HG03354 (cell line): ENCODE results near the gene DUOX1.
"Not testable (repeated sequence)": the region's sequence is repeated elsewhere in the genome, so short reads cannot be mapped to it uniquely, and the experiment has no call there.

Experiments used
- ATAC-seq: cut with Tn5 transposase; IDR thresholded peaks from one replicate; pipeline ENCODE4 v1.9.1; 2021; ENCODE audit warnings: mild to moderate bottlenecking; ENCODE audit not compliant: unreplicated experiment, poor library complexity, severe bottlenecking

Gene DUOX1

GRCh38 chr15:45129651-45130129, at the start of gene DUOX1, which contains the start of gene DUOXA1:
Gene DUOX1, plus strand, starts transcription at chr15:45129994. Its CDS starts 1,973 bp downstream, at chr15:45131967.
Gene DUOXA1, minus strand, starts transcription at chr15:45129879. Its CDS starts 6,865 bp downstream, at chr15:45123014.
- no peak for ATAC-seq

DNA sequence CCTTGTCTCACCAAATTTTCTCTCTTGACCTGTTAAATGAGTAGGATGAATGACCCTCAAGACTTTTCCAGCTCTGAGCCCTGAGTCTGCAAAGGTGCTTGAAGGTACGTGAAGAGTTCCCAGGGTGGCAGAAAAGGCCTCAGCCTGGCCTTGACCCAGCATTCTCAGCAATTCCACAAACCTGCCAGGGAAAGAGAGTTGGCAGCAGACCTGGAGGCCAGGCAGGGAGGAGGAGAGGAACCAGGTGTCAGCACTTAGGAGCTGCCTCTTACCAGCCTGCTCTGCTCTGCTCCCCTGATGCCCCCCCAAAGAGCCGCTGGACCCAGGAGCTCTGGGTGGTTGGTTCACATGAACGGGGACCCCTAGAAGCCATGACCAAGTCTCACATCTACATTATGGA, 49.2 kb upstream of the DUOX1 start:
- ATAC-seq: not testable (repeated sequence)

GRCh38 chr15:45082412-45082811, 47.4 kb upstream of the DUOX1 start:
- not testable (repeated sequence) for ATAC-seq

- ATAC-seq: no peak
Observed at GRCh38 chr15:45083223-45083622, 46.6 kb upstream of the DUOX1 start.

DNA sequence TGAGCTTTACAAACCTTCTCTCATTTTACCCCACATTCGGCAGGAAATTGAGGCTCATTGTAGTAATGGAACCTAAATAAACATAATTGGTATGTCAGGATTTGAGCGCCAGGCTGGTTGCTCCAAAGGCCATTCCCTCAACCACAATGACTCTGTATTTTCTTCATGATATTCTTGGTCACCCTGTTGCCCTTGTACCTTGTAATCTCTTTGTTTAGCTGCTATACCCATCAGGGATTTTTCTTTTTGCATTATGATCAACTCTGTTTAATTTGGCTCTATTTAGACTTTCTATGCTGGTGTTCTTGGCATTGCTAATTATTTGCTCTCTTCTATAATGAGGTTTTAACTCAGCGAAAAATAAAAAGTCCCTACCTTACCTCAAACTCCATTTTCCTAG, 45.6 kb upstream of the DUOX1 start:
- ATAC-seq: no peak

DNA sequence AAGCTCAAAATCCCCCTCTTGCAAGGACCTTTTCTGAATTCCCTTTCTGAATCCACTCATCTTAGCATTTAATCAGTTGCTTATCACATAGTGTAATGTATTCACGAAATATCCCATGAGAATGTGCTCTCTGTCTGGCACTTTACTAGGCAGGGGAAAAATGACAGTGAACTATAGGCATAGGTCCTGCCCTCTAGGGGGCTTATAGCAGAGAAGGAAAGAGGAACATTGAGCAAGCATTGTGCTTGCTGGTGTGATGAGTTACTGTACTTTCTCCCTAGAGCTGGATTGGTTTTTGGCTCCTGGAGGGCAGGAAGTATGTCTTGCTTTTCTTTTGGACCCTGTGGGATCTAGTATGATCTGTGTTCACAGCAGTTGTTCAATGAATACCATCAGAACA, 42.3 kb upstream of the DUOX1 start:
- ATAC-seq: no peak

DNA sequence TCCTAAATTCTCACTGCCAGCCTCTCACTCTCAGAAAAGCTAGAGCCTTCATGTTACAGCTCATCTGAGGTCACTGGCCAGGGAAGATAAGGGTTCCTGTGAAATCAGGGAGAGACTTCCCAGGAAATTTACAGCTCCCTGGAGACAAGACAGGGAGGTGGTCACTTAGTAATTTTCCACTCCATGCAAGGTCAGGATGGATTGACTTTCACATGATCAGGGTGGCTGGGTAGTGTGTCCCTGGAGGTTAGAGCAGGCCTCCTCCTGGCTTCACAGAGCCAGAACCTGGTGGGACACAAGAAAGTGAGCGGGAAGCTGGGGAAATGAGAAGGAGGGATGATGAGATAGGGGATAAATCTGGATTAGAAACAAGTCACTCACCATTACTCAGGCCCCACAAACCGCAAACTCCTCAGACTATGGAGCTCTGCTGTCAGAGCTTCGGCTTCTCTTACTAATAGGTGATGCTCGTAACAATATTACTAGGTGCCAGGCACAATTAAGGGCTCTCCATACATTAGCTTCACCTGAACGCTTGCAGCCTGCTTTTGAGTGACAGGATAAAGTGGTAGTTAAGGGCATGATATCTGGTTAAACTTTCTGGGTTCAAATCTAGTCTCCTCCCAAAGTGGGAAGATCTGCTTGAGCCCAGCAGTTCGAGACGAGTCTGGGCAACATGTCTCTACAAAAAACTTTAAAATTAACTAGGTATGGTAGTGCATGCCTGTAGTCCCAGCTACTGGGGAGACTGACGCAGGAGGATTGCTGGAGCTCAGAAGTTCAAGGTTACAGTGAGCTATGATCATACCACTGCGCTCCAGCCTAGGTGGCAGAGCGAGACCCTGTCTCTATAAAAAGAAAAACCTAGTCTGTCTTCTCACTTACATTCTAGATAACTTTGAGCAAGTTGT, 40.7 kb upstream of the DUOX1 start:
- ATAC-seq: no peak

- no peak for ATAC-seq
Observed at GRCh38 chr15:45089712-45090373, 40.0 kb upstream of the DUOX1 start.

- no peak for ATAC-seq
Observed at GRCh38 chr15:45091161-45091560, 38.6 kb upstream of the DUOX1 start.

- ATAC-seq: no peak
Observed at GRCh38 chr15:45091576-45091975, 38.2 kb upstream of the DUOX1 start.

DNA sequence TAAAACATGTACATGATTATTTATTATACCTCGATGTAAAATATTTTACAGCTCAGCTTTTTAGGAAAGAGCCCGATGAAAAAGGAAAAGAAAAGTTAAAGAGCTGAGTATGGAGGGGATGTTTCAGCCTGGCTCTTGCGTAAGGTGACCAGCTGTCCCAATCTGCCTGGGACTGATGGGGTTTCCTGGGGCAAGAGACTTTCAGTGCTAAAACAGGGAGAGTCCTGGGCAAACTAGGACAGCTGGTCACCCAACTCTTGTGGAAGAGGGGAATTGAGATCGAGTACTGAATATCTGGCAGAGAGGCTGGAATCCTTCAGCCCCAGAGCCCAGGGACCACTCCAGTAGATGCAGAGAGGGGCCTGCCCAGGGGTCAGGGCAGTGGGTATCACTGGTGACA, 36.8 kb upstream of the DUOX1 start:
- no peak for ATAC-seq

GRCh38 chr15:45093622-45094357, 36.0 kb upstream of the DUOX1 start:
- ATAC-seq: no peak

- ATAC-seq: no peak
Observed at GRCh38 chr15:45094358-45094730, 35.5 kb upstream of the DUOX1 start.

DNA sequence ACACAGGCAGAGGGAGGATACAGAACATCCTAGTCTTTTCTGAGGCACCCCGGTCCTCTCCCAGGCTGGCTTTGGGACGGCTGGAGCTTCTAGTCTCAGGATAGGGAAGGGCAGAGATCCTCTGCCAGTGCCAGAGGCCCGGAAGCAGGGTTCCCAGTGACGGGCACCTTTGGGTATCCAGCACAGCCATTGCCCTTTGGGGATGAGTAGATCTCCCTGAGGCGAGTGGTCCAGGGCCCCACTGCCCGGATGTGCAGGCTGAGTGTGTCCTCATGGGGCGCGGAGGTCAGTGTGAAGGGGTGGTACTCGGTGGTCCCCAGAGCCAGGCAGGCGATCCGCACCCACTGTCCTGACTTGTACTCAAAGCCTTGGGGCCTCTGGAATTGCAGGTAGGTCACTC, 34.1 kb upstream of the DUOX1 start:
- ATAC-seq: no peak

- ATAC-seq: no peak
Observed at GRCh38 chr15:45097466-45097865, 32.3 kb upstream of the DUOX1 start.

DNA sequence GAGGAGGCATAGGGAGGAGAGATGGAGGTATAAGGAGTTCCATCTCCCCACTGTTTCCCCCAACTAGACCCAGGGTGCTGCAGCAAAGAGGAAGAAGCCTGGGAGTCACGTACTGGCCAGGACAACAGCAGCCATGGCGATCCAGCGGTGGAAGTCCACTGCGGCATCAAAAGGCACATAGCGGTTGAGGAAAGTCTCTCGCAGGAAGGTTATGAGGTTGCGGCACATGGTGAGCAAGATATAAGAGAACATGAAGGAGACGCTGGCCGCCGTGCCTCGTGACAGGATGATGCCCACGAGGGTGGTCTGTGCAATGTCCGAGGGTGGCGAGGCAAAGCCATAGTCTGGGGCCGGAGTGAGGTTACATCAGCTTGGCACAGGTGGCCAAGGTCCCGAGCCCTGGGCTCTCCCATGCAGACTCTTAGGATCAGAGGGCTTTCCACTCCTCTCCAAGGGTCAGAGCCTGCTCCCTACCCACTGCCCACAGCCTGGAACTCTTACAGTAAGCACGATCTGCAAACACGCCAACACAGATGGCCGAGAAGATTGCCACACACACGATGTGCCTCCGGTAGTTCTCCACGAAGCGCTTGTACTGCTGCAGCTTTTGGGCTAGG, 30.1 kb upstream of the DUOX1 start:
- no peak for ATAC-seq

DNA sequence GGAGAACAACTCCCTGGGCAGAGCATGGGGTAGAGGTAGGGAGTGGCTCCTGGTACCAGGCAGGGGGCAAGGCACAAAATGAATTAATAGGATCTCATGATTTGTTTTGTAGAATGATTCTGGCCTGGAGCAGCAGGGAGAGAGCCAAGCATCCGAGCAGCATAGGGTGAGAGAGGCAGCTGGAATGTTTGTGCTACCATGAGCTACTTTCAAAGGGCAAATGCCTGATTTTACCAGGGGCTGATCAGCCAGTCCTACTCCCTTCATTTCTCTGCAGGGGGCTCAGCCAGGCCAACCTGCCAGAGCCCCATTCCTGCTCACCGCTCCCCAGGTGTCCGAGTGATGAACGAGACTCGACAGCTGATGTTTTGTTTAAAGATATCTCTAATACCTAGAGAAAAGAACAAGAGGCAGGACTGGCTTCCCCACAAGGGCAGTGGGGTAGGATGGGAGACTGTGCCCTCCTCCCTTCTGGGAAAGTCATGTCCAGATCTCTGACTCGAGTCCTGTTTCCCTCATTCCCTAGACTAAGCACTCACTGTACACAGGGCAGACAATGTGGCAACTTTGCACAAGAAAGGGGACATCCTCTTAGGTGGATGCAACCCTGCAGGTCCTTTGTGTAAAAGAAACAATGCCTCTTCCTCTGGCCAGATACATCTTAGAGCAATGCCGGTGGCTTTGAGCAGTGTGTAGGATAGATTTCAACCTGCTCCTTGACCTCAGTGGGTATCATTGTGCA, 28.7 kb upstream of the DUOX1 start:
- no peak for ATAC-seq

DNA sequence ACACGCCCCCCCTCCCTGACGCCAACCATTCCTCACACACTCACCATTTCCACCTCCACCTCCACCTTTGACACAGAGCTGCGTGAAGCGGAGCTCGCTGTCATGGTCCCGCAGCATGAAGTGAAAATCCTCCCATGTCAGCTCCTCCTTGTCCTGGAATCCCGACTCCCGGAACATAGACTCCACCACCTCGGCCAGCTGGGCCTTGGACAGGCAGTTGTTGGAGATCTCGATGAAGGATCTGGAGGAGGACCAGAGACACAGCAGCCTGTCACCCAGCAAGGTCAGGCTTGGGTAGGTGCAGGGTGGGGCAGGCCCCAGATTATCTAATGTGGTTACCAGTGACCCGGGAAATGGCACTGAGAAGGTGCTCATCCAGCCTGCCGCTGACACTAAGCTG, 28.0 kb upstream of the DUOX1 start:
- no peak for ATAC-seq

- no peak for ATAC-seq
Observed at GRCh38 chr15:45102226-45102625, 27.6 kb upstream of the DUOX1 start.
